Tibial nerve (tissue), 4 donors: ENCODE data around the gene ABHD17A. TPM values are rescaled to one million over a fixed set of nuclear protein-coding genes. Genes with fewer than 3 reads are reported as not detected.
"Not testable (repeated sequence)": the region's sequence is repeated elsewhere in the genome, so short reads cannot be mapped to it uniquely, and the experiment has no call there.

Source experiments
- DNase-seq, 2 donors: peaks; one replicate each; pipeline ENCODE4 v3.0.0-alpha.2; 2019; ENCODE audit warnings: low spot score in 2 of 2
- H3K27ac ChIP-seq, 4 donors: fragments of 200-600 bp; sonication (generic) in 3 of 4; one replicate each; pipeline ENCODE4 v1.5.1; 2017 to 2019; ENCODE audit warnings: mild to moderate bottlenecking in 1 of 4
- H3K27me3 ChIP-seq, 2 donors: fragments of 200-600 bp; sonication (generic) in 1 of 2; one replicate each; pipeline versions ENCODE4 v1.5.1 to v1.6.0; 2017 to 2019
- H3K36me3 ChIP-seq, 3 donors: fragments of 200-600 bp; sonication (generic); one replicate each; pipeline ENCODE4 v1.5.1; 2018 to 2019
- H3K4me1 ChIP-seq, 4 donors: fragments of 200-600 bp; sonication (generic) in 3 of 4; one replicate each; pipeline ENCODE4 v1.5.1; 2017 to 2019
- H3K4me3 ChIP-seq, 4 donors: fragments of 200-600 bp; sonication (generic) in 3 of 4; one replicate each; pipeline ENCODE4 v1.5.1; 2017 to 2019; ENCODE audit warnings: mild to moderate bottlenecking in 1 of 4, moderate library complexity in 1 of 4
- H3K9me3 ChIP-seq, 4 donors: fragments of 200-600 bp; sonication (generic) in 3 of 4; one replicate each; pipeline ENCODE4 v1.5.1; 2017 to 2019
- EP300 ChIP-seq, 2 donors: sonication (generic); formaldehyde crosslinking; IDR thresholded peaks; one replicate each; pipeline ENCODE4 v1.6.1; 2017; ENCODE audit warnings: antibody characterized with exemption in 2 of 2, mild to moderate bottlenecking in 1 of 2
- POLR2A ChIP-seq, 2 donors: fragments of 450-650 bp; IDR thresholded peaks; one replicate each; pipeline ENCODE4 v1.6.1; 2017; ENCODE audit warnings: antibody characterized with exemption in 2 of 2, mild to moderate bottlenecking in 2 of 2, moderate library complexity in 2 of 2
- WGBS, 2 donors: methylation state at CpG; one replicate each; pipeline ENCODE4 v1.1.5; 2018; 5-methylcytosine and 5-hydroxymethylcytosine counted together
- total RNA-seq, 4 donors: library from RNA; depleted of rRNA; stranded (reverse); fragments of >200 nt; gene quantifications; one replicate each; pipeline ENCODE4 v1.1.0, GENCODE V29; 2016
- TF ChIP-seq, protein P1 (sequence below), 5 experiments: fragments of 200-600 bp in 3 of 5; fragments of 450-650 bp in 2 of 5; sonication (generic) in 3 of 5; IDR thresholded peaks; one replicate each; pipeline ENCODE4 v1.5.1; 2016 to 2019; ENCODE audit warnings: antibody characterized with exemption in 5 of 5, mild to moderate bottlenecking in 3 of 5, moderate library complexity in 2 of 5

ABHD17A gene
- total RNA-seq, 4 donors from 2014 or later = 127 to 165 (median 132) TPM

DNA sequence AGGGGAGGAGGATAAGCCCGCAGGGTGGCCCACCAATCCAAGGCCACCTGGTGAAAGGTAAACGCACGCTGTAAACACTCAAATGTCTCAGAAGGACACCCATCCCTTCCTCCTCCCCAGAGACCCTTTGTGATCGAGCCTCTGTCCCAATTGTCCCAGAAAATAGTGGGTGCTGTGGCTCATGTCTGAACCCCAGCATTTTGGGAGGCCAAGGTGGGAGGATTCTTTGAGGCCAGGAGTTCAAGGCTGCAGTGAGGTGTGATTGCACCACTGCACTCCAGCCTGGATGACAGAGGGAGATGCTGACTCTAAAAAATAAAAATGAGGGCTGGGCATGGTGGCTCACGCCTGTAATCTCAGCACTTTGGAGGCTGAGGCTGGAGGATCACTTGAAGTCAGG is 3.1 kb upstream of the ABHD17A start:
- Histone ChIP-seq H3K27ac (no peak overlapping the region), H3K4me3 (no peak overlapping the region), H3K36me3 (no peaks in the 10 kb centered on the region), H3K4me1 (peaks cover 0 to 24% (median 8%) of the 10 kb centered on the region in 4 donors), H3K27me3 (no peaks in the 10 kb centered on the region), H3K9me3 (no peaks in the 10 kb centered on the region)
- no peak for DNase-seq
- TF ChIP-seq EP300 (IDR thresholded peaks at IDR 0.05) (no peak), POLR2A (IDR thresholded peaks at IDR 0.05) (no peak)
- TF ChIP-seq, protein P1, sequence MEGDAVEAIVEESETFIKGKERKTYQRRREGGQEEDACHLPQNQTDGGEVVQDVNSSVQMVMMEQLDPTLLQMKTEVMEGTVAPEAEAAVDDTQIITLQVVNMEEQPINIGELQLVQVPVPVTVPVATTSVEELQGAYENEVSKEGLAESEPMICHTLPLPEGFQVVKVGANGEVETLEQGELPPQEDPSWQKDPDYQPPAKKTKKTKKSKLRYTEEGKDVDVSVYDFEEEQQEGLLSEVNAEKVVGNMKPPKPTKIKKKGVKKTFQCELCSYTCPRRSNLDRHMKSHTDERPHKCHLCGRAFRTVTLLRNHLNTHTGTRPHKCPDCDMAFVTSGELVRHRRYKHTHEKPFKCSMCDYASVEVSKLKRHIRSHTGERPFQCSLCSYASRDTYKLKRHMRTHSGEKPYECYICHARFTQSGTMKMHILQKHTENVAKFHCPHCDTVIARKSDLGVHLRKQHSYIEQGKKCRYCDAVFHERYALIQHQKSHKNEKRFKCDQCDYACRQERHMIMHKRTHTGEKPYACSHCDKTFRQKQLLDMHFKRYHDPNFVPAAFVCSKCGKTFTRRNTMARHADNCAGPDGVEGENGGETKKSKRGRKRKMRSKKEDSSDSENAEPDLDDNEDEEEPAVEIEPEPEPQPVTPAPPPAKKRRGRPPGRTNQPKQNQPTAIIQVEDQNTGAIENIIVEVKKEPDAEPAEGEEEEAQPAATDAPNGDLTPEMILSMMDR (IDR thresholded peaks at IDR 0.05) = no peak
- 84 to 85% methylated on average over 5 of the region's 5 CpGs for WGBS, 2 donors

DNA sequence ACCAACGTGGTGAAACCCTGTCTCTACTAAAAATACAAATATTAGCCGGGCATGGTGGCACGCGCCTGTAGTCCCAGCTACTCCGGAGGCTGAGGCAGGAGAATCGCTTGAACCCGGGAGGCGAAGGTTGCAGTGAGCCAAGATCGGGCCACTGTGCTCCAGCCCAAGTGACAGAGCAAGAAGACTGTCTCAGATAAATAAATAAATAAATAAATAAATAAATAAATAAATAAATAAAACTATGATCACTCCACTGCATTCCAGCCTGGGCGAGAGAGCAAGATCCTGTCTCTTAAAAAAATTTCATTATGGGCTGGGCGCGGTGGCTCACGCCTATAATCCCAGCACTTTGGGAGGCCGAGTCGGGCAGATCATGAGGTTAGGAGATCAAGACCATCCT is 1.1 kb upstream of the ABHD17A start:
- H3K27me3 ChIP-seq, H3K36me3 ChIP-seq, DNase-seq, H3K4me3 ChIP-seq, H3K27ac ChIP-seq, H3K9me3 ChIP-seq: not testable (repeated sequence)
- H3K4me1 ChIP-seq = peaks cover 0 to 44% (median 26%) of the 10 kb centered on the region in 4 donors
- WGBS, 2 donors = 94% methylated on average over 15 of the region's 15 CpGs

DNA sequence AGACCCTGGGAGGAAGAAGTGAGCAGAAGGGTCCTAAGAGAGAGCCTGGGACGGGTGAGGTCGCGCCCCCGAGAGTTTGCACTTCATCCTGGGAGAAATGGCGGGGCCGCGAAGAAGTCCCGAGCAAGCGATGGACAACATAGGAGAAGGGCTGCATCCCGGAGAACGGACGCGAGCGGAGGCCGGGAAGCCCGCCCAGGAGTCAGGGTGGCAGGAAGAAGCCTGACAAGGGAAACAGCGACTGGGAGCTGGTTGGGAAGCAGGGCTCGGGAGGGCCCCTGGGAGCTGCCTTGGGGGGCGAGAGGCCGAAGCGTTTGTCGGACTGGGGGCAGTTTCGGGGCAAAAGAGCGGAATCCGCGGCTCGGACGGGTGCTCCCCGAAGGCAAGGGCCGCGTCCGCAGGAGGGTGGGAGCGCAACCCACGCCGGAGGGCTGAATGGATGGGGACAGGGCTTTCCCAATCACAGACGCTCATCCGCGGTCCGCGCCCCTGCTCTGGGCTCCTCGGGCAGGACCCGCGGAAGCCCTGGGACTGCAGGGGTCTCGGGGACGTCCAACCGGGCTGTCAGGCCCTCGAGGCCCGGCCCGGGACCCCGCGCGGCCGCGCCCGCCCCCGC is 469 bp downstream of the ABHD17A start:
- DNase-seq = no peak
- Histone ChIP-seq H3K36me3 (peaks cover 0 to 10% (median 0%) of the 10 kb centered on the region in 3 donors), H3K4me1 (peaks cover 0 to 59% (median 35%) of the 10 kb centered on the region in 4 donors), H3K27ac (peak overlapping the region; percentile 64 to 89 (median 84)), H3K27me3 (no peaks in the 10 kb centered on the region), H3K4me3 (peak overlapping the region; percentile 58 to 88 (median 76)), H3K9me3 (no peaks in the 10 kb centered on the region)
- 0 to 1% methylated on average over 36 to 37 of the region's 56 CpGs for WGBS, 2 donors
- TF ChIP-seq POLR2A (IDR thresholded peaks at IDR 0.05) (no peak), EP300 (IDR thresholded peaks at IDR 0.05) (no peak)
- TF ChIP-seq, protein P1 (IDR thresholded peaks at IDR 0.05) = no peak

DNA sequence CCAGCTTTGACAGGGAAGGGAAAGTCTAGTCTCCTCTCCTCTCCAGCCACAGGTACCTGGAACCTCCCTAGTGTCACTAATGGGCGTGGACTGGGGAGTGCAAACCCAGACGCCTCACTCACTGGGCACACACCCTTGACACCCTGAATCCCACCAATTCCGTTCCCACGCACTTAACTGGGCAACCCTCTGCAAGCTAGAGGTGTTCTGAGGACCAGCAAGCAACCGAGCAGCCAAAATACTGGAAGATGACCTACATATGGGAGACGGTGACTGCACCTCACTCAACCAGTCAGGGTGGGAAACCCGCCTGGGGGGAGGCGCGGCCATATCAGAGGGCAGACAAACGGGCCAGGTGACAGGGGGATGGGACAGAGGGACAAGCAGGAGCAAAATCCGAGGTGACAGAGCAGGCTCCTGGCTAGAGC is 991 bp downstream of the ABHD17A start:
- Histone ChIP-seq H3K36me3 (peaks cover 0 to 11% (median 0%) of the 10 kb centered on the region in 3 donors), H3K4me3 (peak overlapping the region; percentile 58 to 88 (median 76)), H3K4me1 (peaks cover 0 to 60% (median 36%) of the 10 kb centered on the region in 4 donors), H3K27ac (peak overlapping the region; percentile 64 to 89 (median 84)), H3K27me3 (no peaks in the 10 kb centered on the region), H3K9me3 (no peaks in the 10 kb centered on the region)
- no peak for DNase-seq
- TF ChIP-seq EP300 (IDR thresholded peaks at IDR 0.05) = no peak
- TF ChIP-seq, protein P1 (IDR thresholded peaks at IDR 0.05) = no peak
- no peak for TF ChIP-seq POLR2A (IDR thresholded peaks at IDR 0.05)
- WGBS, 2 donors = 2 to 7% methylated on average over 11 of the region's 11 CpGs

DNA sequence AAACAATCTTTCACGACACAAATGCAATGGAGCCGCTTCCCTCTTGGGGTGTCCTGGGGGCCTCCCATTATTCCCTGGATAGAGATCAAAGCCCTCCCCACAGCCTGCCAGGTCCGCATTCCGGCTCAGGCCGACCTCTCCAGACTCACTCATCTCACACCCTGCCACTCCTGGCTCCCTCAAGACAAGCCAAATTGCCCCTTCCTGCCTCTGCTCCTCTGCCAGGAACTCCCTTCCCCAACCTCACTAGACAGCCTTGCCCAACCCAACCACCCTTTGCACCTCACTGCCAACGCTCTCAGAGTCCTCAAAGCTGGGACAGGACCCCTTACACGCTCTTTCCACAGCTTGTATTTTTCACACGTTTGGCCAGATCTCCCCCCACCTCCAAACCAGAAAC is 1.5 kb downstream of the ABHD17A start:
- DNase-seq = no peak
- no peaks in the 10 kb centered on the region for H3K27me3 ChIP-seq
- peaks cover 0 to 14% (median 0%) of the 10 kb centered on the region in 3 donors for H3K36me3 ChIP-seq
- TF ChIP-seq, protein P1 (IDR thresholded peaks at IDR 0.05) = no peak
- TF ChIP-seq POLR2A (IDR thresholded peaks at IDR 0.05) = no peak
- TF ChIP-seq EP300 (IDR thresholded peaks at IDR 0.05) = no peak
- H3K27ac ChIP-seq = peak overlapping the region; percentile 64 to 89 (median 84)
- no peaks in the 10 kb centered on the region for H3K9me3 ChIP-seq
- H3K4me3 ChIP-seq = peak overlapping the region; percentile 58 to 88 (median 76)
- 23 to 25% methylated on average over 8 of the region's 8 CpGs for WGBS, 2 donors
- peaks cover 0 to 60% (median 36%) of the 10 kb centered on the region in 4 donors for H3K4me1 ChIP-seq
